ENCODE measurements around the gene ETV1.

DNA sequence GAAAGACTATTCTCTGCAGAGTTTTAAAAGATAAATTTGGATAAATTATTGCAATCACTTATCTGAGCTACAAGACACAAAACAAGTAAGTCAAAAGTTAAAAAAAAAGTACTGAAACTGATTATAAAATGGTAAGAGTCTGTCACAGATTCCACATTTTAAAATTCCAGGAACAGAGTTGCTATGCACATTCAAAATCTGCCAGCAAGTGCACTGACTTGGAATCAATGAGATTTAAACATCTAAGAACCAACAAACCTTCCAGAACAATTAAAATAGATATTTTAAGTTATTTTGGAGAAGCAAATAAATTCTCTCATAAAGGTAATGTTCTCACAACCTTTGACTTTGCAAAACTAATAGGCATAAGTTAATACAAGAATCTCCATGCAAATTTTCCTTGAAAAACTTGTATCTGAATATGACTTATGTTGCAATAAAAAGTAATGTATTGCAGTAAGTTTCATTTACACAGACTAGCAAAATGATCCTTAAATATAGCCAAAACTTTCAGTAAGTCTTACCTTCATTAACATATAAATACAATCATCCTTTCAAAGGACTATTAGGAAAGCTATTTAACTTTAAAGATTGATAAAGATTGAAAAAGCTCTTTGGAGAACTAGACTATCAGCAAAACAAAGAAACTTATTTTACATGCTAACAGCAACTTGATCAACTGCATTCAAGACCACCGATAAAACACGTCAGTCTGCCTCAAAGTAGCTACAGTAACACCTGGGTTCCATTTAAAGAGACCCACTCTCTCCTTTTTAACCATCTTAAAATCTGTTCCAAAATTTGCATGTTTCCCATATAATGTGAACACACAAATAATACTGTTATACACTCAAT is 4.4 kb downstream of the ETV1 start:
- TF ChIP-seq, protein P1, sequence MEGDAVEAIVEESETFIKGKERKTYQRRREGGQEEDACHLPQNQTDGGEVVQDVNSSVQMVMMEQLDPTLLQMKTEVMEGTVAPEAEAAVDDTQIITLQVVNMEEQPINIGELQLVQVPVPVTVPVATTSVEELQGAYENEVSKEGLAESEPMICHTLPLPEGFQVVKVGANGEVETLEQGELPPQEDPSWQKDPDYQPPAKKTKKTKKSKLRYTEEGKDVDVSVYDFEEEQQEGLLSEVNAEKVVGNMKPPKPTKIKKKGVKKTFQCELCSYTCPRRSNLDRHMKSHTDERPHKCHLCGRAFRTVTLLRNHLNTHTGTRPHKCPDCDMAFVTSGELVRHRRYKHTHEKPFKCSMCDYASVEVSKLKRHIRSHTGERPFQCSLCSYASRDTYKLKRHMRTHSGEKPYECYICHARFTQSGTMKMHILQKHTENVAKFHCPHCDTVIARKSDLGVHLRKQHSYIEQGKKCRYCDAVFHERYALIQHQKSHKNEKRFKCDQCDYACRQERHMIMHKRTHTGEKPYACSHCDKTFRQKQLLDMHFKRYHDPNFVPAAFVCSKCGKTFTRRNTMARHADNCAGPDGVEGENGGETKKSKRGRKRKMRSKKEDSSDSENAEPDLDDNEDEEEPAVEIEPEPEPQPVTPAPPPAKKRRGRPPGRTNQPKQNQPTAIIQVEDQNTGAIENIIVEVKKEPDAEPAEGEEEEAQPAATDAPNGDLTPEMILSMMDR (IDR thresholded peaks at IDR 0.05) = no peak
- no peak for TF ChIP-seq POLR2A (IDR thresholded peaks at IDR 0.05)
